DOHH2 (cell line): ENCODE data around the gene MT1X.

Source experiments
- H3F3A ChIP-seq: fragments of 200-600 bp; sonication (generic), shearing (Covaris generic); 2 replicates; pipeline ENCODE4 v1.6.0; 2016; ENCODE audit warnings: antibody characterized with exemption, mild to moderate bottlenecking; ENCODE audit not compliant: control insufficient read depth, insufficient read depth
- H3K27ac ChIP-seq: fragments of 200-600 bp; sonication (generic); 2 replicates; pipeline ENCODE4 v1.5.1; 2014; ENCODE audit warnings: low read depth, mild to moderate bottlenecking, low read length, moderate library complexity
- H3K27me3 ChIP-seq: fragments of 200-600 bp; sonication (generic); 2 replicates; pipeline ENCODE4 v1.6.1; 2014; ENCODE audit warnings: mild to moderate bottlenecking, low read length, mixed read lengths; ENCODE audit not compliant: control insufficient read depth
- H3K36me3 ChIP-seq: fragments of 200-600 bp; sonication (generic); 2 replicates; pipeline ENCODE4 v1.6.1; 2014; ENCODE audit warnings: mild to moderate bottlenecking, low read length, moderate library complexity, mixed read lengths; ENCODE audit not compliant: control insufficient read depth
- H3K4me1 ChIP-seq: fragments of 200-600 bp; sonication (generic); 2 replicates; pipeline ENCODE4 v1.6.1; 2014; ENCODE audit warnings: mild to moderate bottlenecking, low read length, mixed read lengths; ENCODE audit not compliant: control insufficient read depth
- H3K4me2 ChIP-seq: fragments of 200-600 bp; sonication (generic); 2 replicates; pipeline ENCODE4 v1.6.0; 2014; ENCODE audit warnings: mild to moderate bottlenecking, low read length, moderate library complexity
- H3K4me3 ChIP-seq: fragments of 200-600 bp; sonication (generic); 2 replicates; pipeline ENCODE4 v1.5.1; 2014; ENCODE audit warnings: mild to moderate bottlenecking, low read length, mixed read lengths
- H3K79me2 ChIP-seq: fragments of 200-600 bp; sonication (generic); 2 replicates; pipeline ENCODE4 v1.6.1; 2014; ENCODE audit warnings: mild to moderate bottlenecking, low read length, mixed read lengths; ENCODE audit not compliant: control insufficient read depth
- H3K9me2 ChIP-seq: fragments of 200-600 bp; sonication (generic); replicated peaks from 2 replicates; pipeline ENCODE4 v1.6.1; 2014; ENCODE audit warnings: mild to moderate bottlenecking, low read length, mixed read lengths; ENCODE audit not compliant: control insufficient read depth
- H3K9me3 ChIP-seq: fragments of 200-600 bp; sonication (generic); 2 replicates; pipeline ENCODE4 v1.6.1; 2014; ENCODE audit warnings: antibody characterized with exemption, low read length, mixed read lengths; ENCODE audit not compliant: control insufficient read depth, insufficient read depth
- H4K20me1 ChIP-seq: fragments of 200-600 bp; sonication (generic); 2 replicates; pipeline ENCODE4 v1.6.0; 2014; ENCODE audit warnings: low read depth, mild to moderate bottlenecking, antibody characterized with exemption, low read length, moderate library complexity; ENCODE audit not compliant: control insufficient read depth, insufficient read depth
- EZH2phosphoT487 ChIP-seq: fragments of 200-600 bp; sonication (generic); IDR thresholded peaks from 2 replicates; pipeline ENCODE4 v1.6.1; 2017; ENCODE audit warnings: borderline replicate concordance, mild to moderate bottlenecking, antibody characterized with exemption, low read length, moderate library complexity, mixed read lengths
- TF ChIP-seq, protein P1 (sequence below): fragments of 200-600 bp; sonication (generic); IDR thresholded peaks from one replicate; pipeline ENCODE4 v1.5.1; 2014; ENCODE audit warnings: antibody characterized with exemption, mild to moderate bottlenecking, low read depth, low read length; ENCODE audit not compliant: poor library complexity, severe bottlenecking

Gene MT1X

DNA sequence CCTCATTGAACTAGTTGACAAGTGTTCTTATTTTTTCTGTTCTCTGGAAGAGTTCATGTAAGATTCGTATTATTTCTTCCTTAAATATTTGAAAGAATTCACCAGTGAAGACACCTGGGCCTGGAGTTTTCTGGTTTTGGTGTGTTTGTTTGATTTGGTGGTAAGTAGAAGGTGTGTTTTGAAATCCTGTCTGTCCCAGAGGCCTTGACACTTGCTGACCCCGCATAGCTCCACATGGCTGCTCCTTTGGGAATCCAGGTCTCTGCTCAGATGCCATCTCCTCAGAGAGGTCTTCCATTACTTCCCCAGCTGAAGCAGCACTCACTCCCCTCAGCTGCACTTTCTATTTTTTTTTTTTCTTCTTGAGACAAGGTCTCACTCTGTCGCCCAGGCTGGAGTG is 41.9 kb downstream of the MT1X start:
- no peaks in the 10 kb centered on the region for H3K79me2 ChIP-seq
- no peak overlapping the region for H3K27ac ChIP-seq
- peaks cover 12% of the 10 kb centered on the region for H3K27me3 ChIP-seq
- H3K4me3 ChIP-seq = no peak overlapping the region
- TF ChIP-seq, protein P1, sequence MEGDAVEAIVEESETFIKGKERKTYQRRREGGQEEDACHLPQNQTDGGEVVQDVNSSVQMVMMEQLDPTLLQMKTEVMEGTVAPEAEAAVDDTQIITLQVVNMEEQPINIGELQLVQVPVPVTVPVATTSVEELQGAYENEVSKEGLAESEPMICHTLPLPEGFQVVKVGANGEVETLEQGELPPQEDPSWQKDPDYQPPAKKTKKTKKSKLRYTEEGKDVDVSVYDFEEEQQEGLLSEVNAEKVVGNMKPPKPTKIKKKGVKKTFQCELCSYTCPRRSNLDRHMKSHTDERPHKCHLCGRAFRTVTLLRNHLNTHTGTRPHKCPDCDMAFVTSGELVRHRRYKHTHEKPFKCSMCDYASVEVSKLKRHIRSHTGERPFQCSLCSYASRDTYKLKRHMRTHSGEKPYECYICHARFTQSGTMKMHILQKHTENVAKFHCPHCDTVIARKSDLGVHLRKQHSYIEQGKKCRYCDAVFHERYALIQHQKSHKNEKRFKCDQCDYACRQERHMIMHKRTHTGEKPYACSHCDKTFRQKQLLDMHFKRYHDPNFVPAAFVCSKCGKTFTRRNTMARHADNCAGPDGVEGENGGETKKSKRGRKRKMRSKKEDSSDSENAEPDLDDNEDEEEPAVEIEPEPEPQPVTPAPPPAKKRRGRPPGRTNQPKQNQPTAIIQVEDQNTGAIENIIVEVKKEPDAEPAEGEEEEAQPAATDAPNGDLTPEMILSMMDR = no peak
- no peak for TF ChIP-seq EZH2phosphoT487
- H4K20me1 ChIP-seq = no peaks in the 10 kb centered on the region; the same call in 1 of the 2 replicates
- peaks cover 6% of the 10 kb centered on the region for H3K4me1 ChIP-seq
- no peak overlapping the region for H3K4me2 ChIP-seq
- H3K9me3 ChIP-seq = no peaks in the 10 kb centered on the region
- no peaks in the 10 kb centered on the region for H3K9me2 ChIP-seq
- no peaks in the 10 kb centered on the region for H3F3A ChIP-seq
- H3K36me3 ChIP-seq = no peaks in the 10 kb centered on the region

DNA sequence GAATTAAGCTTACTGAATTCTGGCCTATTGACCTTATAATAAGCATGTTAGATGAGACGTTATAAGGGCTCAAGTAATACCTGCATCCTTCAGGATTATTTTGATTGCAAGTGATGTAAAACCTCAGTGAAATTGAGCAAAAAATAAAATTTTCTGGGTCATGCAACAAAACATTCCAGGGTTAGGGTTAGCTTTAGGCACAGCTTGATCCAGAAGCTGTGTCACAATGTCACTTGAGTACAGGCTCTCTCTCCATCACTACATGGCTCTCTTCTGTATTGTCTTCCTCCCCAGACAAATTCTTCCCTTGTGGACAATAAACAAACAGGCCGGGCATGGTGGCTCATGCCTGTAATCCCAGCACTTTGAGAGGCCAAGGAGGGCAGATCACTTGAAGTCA is 44.0 kb downstream of the MT1X start:
- Histone ChIP-seq H3K9me2 (no peaks in the 10 kb centered on the region), H3K9me3 (no peaks in the 10 kb centered on the region), H3K4me1 (peaks cover 18% of the 10 kb centered on the region), H3K4me2 (no peak overlapping the region), H3K4me3 (no peak overlapping the region), H3K79me2 (peaks cover 17% of the 10 kb centered on the region), H3F3A (no peaks in the 10 kb centered on the region), H4K20me1 (no peaks in the 10 kb centered on the region; the same call in 1 of the 2 replicates), H3K27me3 (peaks cover 8% of the 10 kb centered on the region), H3K36me3 (no peaks in the 10 kb centered on the region), H3K27ac (no peak overlapping the region)
- TF ChIP-seq, protein P1 = no peak
- no peak for TF ChIP-seq EZH2phosphoT487

DNA sequence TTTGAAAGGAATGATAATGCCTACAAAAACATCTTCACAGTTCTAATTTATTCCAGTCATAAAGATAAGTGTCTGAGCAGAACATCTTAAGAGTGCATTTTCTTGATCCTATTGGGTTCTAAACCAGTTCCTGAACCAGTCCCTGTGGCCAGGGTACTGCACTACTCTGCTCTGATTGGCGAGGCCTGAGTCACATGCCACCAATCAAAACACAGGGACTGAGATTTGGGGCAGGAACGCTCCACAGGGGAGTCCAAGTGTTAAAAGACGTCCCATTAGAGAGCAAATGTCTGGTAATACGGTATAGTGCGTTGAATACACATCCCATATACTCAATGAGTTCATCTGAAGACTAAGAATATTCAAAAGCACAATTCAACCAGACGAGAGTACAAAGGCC is 44.7 kb downstream of the MT1X start:
- Histone ChIP-seq H3K9me3 (no peaks in the 10 kb centered on the region), H3K27ac (no peak overlapping the region), H3K36me3 (no peaks in the 10 kb centered on the region), H3K4me3 (no peak overlapping the region), H3K9me2 (no peaks in the 10 kb centered on the region), H4K20me1 (peaks cover under 1% of the 10 kb centered on the region; the same call in 1 of the 2 replicates), H3F3A (no peaks in the 10 kb centered on the region), H3K4me2 (no peak overlapping the region), H3K27me3 (peaks cover 8% of the 10 kb centered on the region), H3K4me1 (peaks cover 24% of the 10 kb centered on the region), H3K79me2 (peaks cover 23% of the 10 kb centered on the region)
- TF ChIP-seq, protein P1 = no peak
- no peak for TF ChIP-seq EZH2phosphoT487
